Stimulated activated CD4-positive, alpha-beta T cell treated with anti-CD3 and anti-CD28 coated beads, Interleukin-4, amount 100 ng/mL, for 24 hours (primary cell): ENCODE measurements around the gene FOS.
"Not testable (repeated sequence)": the region's sequence is repeated elsewhere in the genome, so short reads cannot be mapped to it uniquely, and the experiment has no call there.

Source experiments
- DNase-seq: peaks from one replicate; pipeline ENCODE4 v3.0.0-alpha.2; 2020

Gene FOS

DNA sequence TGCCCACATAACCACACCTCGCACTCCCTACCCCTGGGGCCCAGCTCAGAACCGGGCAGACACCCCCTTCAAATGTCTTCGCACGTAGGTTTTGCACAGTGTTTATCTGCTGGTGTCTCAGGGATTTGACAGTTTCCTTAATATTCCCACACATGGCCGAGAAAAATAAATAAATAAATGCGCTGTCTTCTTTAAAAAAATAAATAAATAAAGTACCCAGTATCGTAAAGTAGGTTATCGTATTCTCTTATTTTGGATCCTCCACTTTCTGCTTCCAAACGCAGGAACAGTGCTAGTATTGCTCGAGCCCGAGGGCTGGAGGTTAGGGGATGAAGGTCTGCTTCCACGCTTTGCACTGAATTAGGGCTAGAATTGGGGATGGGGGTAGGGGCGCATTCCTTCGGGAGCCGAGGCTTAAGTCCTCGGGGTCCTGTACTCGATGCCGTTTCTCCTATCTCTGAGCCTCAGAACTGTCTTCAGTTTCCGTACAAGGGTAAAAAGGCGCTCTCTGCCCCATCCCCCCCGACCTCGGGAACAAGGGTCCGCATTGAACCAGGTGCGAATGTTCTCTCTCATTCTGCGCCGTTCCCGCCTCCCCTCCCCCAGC is 710 bp upstream of the FOS start:
- DNase-seq: no peak

DNA sequence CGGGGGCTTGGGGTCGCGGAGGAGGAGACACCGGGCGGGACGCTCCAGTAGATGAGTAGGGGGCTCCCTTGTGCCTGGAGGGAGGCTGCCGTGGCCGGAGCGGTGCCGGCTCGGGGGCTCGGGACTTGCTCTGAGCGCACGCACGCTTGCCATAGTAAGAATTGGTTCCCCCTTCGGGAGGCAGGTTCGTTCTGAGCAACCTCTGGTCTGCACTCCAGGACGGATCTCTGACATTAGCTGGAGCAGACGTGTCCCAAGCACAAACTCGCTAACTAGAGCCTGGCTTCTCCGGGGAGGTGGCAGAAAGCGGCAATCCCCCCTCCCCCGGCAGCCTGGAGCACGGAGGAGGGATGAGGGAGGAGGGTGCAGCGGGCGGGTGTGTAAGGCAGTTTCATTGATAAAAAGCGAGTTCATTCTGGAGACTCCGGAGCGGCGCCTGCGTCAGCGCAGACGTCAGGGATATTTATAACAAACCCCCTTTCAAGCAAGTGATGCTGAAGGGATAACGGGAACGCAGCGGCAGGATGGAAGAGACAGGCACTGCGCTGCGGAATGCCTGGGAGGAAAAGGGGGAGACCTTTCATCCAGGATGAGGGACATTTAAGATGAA is 630 bp downstream of the FOS start:
- peak; percentile 57 for DNase-seq

DNA sequence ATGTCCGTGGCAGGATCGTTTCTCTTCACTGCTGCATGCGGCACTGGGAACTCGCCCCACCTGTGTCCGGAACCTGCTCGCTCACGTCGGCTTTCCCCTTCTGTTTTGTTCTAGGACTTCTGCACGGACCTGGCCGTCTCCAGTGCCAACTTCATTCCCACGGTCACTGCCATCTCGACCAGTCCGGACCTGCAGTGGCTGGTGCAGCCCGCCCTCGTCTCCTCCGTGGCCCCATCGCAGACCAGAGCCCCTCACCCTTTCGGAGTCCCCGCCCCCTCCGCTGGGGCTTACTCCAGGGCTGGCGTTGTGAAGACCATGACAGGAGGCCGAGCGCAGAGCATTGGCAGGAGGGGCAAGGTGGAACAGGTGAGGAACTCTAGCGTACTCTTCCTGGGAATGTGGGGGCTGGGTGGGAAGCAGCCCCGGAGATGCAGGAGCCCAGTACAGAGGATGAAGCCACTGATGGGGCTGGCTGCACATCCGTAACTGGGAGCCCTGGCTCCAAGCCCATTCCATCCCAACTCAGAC is 1.2 kb downstream of the FOS start:
- no peak for DNase-seq

DNA sequence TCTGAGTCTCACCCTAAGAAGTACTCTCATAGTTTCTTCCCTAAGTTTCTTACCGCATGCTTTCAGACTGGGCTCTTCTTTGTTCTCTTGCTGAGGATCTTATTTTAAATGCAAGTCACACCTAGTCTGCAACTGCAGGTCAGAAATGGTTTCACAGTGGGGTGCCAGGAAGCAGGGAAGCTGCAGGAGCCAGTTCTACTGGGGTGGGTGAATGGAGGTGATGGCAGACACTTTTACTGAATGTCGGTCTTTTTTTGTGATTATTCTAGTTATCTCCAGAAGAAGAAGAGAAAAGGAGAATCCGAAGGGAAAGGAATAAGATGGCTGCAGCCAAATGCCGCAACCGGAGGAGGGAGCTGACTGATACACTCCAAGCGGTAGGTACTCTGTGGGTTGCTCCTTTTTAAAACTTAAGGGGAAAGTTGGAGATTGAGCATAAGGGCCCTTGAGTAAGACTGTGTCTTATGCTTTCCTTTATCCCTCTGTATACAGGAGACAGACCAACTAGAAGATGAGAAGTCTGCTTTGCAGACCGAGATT is 1.7 kb downstream of the FOS start:
- no peak for DNase-seq

DNA sequence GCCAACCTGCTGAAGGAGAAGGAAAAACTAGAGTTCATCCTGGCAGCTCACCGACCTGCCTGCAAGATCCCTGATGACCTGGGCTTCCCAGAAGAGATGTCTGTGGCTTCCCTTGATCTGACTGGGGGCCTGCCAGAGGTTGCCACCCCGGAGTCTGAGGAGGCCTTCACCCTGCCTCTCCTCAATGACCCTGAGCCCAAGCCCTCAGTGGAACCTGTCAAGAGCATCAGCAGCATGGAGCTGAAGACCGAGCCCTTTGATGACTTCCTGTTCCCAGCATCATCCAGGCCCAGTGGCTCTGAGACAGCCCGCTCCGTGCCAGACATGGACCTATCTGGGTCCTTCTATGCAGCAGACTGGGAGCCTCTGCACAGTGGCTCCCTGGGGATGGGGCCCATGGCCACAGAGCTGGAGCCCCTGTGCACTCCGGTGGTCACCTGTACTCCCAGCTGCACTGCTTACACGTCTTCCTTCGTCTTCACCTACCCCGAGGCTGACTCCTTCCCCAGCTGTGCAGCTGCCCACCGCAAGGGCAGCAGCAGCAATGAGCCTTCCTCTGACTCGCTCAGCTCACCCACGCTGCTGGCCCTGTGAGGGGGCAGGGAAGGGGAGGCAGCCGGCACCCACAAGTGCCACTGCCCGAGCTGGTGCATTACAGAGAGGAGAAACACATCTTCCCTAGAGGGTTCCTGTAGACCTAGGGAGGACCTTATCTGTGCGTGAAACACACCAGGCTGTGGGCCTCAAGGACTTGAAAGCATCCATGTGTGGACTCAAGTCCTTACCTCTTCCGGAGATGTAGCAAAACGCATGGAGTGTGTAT is 2.4 kb downstream of the FOS start:
- DNase-seq: no peak

DNA sequence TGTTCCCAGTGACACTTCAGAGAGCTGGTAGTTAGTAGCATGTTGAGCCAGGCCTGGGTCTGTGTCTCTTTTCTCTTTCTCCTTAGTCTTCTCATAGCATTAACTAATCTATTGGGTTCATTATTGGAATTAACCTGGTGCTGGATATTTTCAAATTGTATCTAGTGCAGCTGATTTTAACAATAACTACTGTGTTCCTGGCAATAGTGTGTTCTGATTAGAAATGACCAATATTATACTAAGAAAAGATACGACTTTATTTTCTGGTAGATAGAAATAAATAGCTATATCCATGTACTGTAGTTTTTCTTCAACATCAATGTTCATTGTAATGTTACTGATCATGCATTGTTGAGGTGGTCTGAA is 3.0 kb downstream of the FOS start:
- DNase-seq: no peak

DNA sequence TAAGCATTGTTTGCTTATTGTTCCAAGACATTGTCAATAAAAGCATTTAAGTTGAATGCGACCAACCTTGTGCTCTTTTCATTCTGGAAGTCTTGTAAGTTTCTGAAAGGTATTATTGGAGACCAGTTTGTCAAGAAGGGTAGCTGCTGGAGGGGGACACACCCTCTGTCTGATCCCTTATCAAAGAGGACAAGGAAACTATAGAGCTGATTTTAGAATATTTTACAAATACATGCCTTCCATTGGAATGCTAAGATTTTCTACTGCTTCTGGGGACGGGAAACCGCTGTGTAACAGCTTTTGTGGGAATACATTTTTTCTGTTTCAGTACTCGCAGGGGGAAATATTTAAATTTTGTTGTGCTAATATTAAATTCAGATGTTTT is 3.5 kb downstream of the FOS start:
- DNase-seq: no peak

DNA sequence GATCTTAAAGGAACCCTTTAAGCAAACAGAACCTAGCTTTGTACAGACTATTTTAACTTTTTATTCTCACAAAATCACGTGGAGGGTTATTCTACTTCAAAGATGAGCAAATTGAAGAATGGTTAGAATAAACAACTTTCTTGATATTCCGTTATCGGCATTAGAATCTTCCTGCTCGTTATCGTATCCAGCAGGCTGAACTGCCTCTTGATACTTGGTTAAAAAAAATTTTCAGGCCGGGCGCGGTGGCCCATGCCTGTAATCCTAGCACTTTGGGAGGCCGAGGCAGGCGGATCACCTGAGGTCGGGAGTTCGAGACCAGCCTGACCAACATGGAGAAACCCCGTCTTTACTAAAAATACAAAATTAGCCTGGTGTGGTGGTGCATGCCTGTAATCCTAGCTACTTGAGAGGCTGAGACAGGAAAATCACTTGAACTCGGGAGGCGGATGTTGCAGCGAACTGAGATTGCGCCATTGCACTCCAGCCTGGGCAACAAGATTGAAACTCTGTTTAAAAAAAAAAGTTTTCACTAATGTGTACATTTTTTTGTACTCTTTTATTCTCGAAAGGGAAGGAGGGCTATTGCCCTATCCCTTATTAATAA is 4.0 kb downstream of the FOS start:
- DNase-seq: not testable (repeated sequence)

DNA sequence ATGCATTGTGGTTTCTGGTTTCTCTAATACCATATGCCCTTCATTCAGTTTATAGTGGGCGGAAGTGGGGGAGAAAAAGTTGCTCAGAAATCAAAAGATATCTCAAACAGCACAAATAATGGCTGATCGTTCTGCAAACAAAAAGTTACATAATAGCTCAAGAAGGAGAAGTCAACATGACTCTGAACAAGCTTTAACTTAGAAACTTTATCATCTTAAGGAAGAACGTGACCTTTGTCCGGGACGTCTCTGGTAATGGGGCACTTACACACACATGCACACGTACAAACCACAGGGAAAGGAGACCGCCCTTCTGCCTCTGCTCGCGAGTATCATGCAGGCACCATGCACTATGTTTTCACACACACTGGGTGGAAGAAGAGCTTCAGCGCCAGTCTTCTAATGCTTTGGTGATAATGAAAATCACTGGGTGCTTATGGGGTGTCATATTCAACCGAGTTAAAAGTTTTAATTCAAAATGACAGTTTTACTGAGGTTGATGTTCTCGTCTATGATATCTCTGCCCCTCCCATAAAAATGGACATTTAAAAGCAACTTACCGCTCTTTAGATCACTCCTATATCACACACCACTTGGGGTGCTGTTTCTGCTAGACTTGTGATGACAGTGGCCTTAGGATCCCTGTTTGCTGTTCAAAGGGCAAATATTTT is 4.7 kb downstream of the FOS start:
- no peak for DNase-seq

DNA sequence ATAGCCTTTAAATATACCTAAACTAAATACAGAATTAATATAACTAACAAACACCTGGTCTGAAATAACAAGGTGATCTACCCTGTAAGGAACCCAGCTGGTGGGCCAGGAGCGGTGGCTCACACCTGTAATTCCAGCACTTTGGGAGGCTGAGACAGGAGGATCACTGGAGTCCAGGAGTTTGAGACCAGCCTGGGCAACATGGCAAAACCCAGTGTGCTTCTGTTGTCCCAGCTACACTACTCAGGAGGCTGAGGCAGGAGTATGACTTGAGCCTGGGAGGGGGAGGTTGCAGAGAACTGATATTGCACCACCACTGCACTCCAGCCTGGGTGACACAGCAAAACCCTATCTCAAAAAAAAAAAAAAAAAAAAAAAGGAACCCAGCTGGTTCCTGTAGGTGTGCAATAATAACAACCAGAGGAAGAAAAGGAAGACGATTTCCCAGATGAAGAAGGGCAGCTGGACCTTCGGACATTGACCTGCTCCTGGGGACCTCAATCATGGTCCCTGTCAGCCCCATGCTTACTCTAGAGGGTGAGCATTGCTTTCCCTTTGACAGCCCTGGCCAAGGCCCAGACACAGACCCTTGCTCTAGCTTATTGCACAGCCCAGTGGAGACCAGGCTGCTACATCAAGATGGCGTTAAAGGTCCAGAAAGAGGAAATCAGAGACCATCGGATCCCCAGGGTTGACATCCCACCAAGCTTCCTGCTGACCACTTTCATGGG is 5.4 kb downstream of the FOS start:
- DNase-seq: no peak

DNA sequence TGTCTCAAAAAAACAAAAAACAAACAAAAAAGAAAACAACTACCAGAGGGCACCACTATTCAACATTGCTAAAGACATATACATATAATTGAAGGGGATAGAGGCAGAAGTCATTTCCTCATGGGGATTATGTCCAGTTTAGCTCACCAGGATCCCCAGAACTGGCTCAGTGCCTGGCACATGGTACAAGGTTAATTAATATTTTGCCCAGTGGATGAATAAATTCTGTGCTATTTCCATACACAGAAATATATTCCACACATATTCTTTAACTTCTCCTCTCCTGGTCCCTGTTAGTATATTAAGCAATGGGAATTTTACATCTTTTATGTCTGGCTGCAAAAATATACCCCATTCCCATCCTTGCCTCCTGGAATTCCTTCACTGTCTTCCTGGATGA is 6.7 kb downstream of the FOS start:
- DNase-seq: no peak

DNA sequence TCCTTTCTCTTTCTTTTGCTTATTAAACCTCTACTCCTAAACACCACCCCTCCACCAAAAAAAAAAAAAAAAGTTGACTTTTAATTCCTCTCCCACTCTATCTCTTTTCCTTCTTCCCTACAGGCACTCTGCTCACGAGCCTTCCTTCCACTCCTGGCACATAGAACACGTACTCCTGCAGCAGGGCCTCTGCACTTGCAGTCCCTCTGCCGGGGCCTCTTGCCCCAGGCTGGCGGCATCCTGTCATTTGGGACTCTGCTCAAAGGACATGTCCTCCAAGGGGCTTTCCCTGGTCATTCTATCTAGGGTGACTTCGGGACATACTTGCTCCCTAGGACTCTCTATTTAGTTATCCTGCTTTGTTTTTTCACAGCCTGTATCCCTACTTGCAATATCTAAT is 7.7 kb downstream of the FOS start:
- no peak for DNase-seq

DNA sequence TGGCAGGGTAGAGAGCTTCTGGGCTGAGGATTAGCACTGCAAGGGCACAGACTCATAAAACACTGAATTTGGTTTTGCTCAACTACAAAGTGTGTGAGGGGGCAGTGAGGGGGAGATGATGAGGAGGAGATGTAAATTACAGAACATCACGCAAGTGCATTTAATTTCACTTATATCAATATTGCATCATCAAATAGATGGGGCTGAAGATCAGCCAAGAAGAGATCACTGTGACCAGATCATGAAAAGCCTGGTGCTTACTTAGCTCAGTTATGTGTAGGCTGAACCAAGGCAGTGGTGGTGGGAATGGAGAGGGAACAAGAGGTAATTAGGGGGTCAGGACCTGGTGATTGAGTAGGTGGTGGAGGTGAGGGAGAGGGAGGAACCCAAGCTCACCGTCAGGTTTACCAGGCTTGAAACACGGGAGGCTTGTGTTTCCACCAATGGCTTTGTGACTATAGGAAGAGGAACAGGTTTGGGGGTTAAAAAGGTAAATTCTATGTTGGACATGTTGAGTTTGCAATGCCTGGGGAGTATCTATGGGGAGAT is 11.3 kb downstream of the FOS start:
- no peak for DNase-seq

DNA sequence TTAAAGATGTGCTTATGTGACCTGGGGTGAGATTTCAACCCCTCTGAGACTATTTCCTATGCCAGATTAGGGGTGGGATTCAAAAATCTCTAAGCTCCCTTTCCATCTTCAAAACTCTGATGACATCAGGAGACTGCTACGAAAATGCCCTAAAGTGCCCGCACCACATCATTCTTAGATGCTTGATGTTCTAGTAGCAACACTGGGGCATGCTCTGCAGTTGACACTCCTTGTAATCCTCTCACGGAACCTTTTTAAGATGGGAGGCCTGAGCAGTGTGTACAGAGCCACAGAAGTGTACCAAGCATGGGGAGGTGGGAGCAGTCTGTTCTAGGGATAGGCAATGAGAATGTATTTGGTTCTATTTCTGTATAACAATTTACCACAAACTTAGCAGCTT is 12.2 kb downstream of the FOS start:
- DNase-seq: no peak

DNA sequence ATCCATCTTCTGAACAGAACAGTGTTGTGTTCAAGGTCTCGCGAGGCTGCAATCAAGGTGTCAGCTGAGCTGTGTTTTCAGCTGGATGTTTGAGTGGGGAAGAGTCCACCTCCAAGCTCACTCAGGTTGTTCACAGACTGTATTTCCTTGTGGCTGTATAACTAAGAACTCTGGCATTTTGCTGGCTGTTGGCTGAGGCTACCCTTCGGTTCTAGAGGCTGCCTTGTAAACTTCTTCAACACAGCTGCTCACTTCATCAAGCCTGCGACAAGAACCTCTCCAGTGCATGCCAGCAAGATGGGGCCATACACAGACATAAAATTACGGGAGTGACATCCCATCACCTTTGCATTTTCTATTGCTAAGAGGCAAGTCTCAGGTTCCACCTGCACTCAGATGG is 12.7 kb downstream of the FOS start:
- DNase-seq: no peak

DNA sequence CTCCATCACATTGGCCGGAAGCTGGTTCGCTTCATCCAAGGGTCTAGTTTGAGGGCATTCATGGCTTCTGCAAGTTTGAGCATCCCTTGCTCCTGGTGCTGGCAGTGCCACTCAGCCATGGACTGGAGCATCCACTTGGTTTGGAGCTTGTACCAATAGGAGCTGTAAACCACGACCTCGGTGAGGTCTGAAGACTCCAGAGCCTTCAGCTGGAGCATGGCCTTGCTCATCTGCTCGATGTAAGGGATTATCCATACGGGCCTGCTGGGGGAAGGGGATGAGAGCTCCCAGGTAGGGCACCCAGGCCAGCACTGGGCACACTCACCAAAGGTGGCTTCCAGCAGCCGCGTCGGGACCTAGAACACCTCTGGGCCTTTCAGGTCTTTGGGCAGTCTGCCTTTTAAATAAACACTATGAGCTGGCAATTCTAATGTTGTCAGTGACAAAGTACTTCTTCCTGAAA is 13.5 kb downstream of the FOS start:
- no peak for DNase-seq

DNA sequence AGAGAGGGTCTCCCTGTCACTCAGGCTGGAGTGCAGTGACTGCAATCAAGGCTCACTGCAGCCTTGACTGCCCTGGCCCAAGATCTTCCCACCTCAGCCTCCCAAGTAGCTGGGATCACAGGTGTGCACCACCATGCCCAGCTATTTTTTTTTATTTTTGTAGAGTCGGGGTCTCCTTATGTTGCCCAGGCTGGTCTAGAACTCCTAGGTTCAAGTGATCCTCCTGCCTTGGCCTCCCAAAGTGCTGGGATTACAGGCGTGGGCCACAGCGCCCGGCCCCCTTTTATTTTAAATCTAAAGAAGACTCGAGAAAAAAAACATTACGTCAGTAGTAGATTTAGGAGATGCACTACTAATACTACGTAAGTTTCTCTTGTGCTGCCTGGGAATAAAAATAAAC is 14.3 kb downstream of the FOS start:
- no peak for DNase-seq

DNA sequence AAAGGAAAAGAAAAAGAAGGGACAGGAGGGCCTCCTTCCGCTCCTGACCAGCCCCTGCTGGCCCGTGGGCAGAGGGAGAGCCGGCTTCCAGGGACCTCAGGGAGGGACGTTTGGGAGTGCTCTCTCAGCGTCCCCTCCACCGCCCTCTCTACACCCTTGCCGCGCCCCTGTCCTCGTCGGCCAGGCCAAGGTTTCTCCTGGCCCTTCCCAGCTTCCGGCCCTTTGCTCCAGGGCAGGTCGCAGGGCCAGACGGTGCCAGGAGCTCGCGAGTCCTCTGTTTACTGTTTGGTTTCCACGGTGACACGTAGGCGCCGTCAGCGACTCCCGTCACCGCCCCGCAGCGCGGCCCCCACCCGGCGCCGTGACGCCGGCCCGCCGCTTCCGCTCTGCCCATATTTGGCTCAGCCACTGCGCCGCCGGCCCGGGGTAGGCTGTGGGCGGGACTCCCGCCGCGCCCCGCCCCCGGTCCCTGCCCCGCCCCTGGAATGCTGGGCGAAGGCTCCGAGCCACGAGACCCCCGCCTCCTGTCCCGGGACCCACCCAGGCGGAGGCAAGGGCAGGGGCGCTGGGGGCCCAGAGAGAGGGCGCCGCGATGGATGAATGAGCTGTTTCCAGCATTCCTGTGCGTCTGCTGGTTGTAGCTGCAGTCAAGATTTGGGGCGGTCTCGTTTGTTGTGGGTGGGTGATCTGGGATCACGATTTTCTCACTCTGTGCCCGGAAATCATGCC is 15.5 kb downstream of the FOS start:
- peak; percentile 94 for DNase-seq

DNA sequence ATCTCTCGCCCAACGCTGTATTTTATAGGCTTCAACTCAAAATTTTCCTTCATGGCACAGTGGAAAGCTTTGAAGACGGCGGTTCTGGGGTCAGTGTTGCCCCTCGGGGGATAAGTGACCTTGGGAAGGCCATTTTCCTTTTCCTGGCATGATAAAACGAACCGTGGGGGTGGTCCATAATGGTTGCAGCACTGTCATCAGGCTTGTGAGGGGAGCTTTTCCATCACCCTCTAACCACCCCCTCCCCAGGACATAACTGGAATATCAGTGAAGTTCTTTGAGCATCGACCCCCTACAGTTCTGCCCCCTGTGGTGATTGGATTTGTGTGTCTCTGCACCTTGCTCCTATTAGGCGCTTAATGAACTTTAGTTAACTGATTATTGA is 16.0 kb downstream of the FOS start:
- DNase-seq: no peak

DNA sequence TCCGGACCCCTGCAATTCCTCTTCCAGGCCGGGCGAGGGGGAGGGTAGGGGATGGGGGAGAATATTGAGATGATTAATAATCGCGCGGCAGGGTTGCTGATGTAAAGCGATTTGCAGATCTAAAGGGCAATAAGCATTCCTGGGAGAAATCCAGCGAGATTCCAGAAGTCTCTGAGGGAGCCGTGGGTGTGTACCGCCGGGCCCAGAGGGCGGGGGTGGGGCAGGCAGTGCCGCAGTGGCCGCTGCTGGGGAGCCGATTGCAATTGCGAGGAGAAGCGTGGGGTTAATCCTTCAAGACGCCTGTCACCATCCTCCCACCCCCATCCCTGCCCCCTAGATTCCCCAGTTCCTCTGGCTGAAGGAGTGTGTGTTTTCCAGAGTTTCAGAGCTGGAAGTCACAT is 16.4 kb downstream of the FOS start:
- DNase-seq: no peak
